Measurements from ENCODE around the gene BTF3. TPM values are rescaled to one million over a fixed set of nuclear protein-coding genes. Genes with fewer than 3 reads are reported as not detected.

Gene BTF3
- total and polyA plus RNA-seq, 2 of the 13 experiments (the other 11 are each of a cell fraction or from before 2014, with no cell fraction given): 557 to 698 TPM

GRCh38 chr5:73498057-73498992, at the start of gene BTF3 (continued):
- TF ChIP-seq PHF8 (CRISPR knock-in tag; IDR thresholded peaks at IDR 0.05): peak; percentile 99
- TF ChIP-seq ETS1 (CRISPR knock-in tag; IDR thresholded peaks at IDR 0.05): peak; percentile 87; the same call in 1 of the 2 replicates
- no peak for TF ChIP-seq MIER3 (CRISPR knock-in tag; IDR thresholded peaks at IDR 0.05; ENCODE audit: borderline replicate concordance)
- TF ChIP-seq ZNF121 (CRISPR knock-in tag; IDR thresholded peaks at IDR 0.05): peak; percentile 35; the same call in 1 of the 2 replicates
- 0 out of 2 replicates have a peak, but pooled peaks have one; percentile 44 for TF ChIP-seq SP4 (CRISPR knock-in tag; IDR thresholded peaks at IDR 0.05)
- TF ChIP-seq XRCC5 (optimal IDR thresholded peaks at IDR 0.05; ENCODE audit: low read length): peak; percentile 13
- no peak for TF ChIP-seq MAFK (conservative IDR thresholded peaks at IDR 0.05 in 1 of 2, IDR thresholded peaks at IDR 0.05 in 1 of 2; ENCODE audit: low read length in 2 of 2)
- no peak for TF ChIP-seq THAP7 (CRISPR knock-in tag; IDR thresholded peaks at IDR 0.05)
- no peak for TF ChIP-seq PHF5A (CRISPR knock-in tag; IDR thresholded peaks at IDR 0.05; ENCODE audit: low read depth, unreplicated experiment)
- TF ChIP-seq TP53 (CRISPR knock-in tag; conservative IDR thresholded peaks at IDR 0.05): no peak
- TF ChIP-seq ZNF547 (CRISPR knock-in tag; IDR thresholded peaks at IDR 0.05): 0 out of 2 replicates have a peak, but pooled peaks have one; percentile 81
- peak; percentile 87 for TF ChIP-seq MEIS1 (CRISPR knock-in tag; IDR thresholded peaks at IDR 0.05; ENCODE audit: borderline replicate concordance)
- no peak for TF ChIP-seq ZNF329 (CRISPR knock-in tag; IDR thresholded peaks at IDR 0.05; ENCODE audit: low read depth)
- TF ChIP-seq LRRFIP1 (CRISPR knock-in tag; conservative IDR thresholded peaks at IDR 0.05): no peak
- no peak for TF ChIP-seq DNMT3B (CRISPR knock-in tag; conservative IDR thresholded peaks at IDR 0.05)
- peak; percentile 95 for TF ChIP-seq PAWR (CRISPR knock-in tag; IDR thresholded peaks at IDR 0.05; ENCODE audit: borderline replicate concordance)
- TF ChIP-seq FOSL2 (CRISPR knock-in tag; IDR thresholded peaks at IDR 0.05): no peak
- TF ChIP-seq U2AF2 (IDR thresholded peaks at IDR 0.05; ENCODE audit: low read depth, low read length): no peak
- TF ChIP-seq STAT5B (CRISPR knock-in tag; IDR thresholded peaks at IDR 0.05): no peak
- no peak for TF ChIP-seq TMF1 (CRISPR knock-in tag; IDR thresholded peaks at IDR 0.05; ENCODE audit: low read depth)
- TF ChIP-seq ZNF446 (CRISPR knock-in tag; IDR thresholded peaks at IDR 0.05): peak; percentile 85; the same call in 1 of the 2 replicates
- 0 out of 4 replicates have a peak, but pooled peaks of 1 of the 2 experiments have one; percentile 28 for TF ChIP-seq KLF16 (CRISPR knock-in tag; IDR thresholded peaks at IDR 0.05)
- no peak for TF ChIP-seq FLYWCH1 (CRISPR knock-in tag; IDR thresholded peaks at IDR 0.05)
- no peak for TF ChIP-seq NFE2L2 (IDR thresholded peaks at IDR 0.05; ENCODE audit: low read length)
- no peak for TF ChIP-seq GPN1 (CRISPR knock-in tag; IDR thresholded peaks at IDR 0.05; ENCODE audit: borderline replicate concordance)
- TF ChIP-seq KLF11 (CRISPR knock-in tag; IDR thresholded peaks at IDR 0.05): no peak; the same call in 1 of the 2 replicates
- peak; percentile 82 for TF ChIP-seq NR2C2 (CRISPR knock-in tag; IDR thresholded peaks at IDR 0.05; ENCODE audit: borderline replicate concordance)
